Mesothelial cell of epicardium (in vitro differentiated cells): ENCODE results near the gene MLXIP. TPM values are rescaled to one million over a fixed set of nuclear protein-coding genes. Genes with fewer than 3 reads are reported as not detected.

Experiments used
- DNase-seq, 2 experiments: peaks; one replicate each; pipeline ENCODE4 v3.0.0; 2021; ENCODE audit warnings: low spot score in 2 of 2; ENCODE audit not compliant: unreplicated experiment in 2 of 2
- H3K27ac Mint-ChIP-seq: 2 replicates; pipeline ENCODE4 v1.8.0; 2021; ENCODE audit warnings: mixed read lengths
- H3K27me3 Mint-ChIP-seq: 2 replicates; pipeline ENCODE4 v1.8.0; 2021; ENCODE audit warnings: low read depth, mixed read lengths
- H3K36me3 Mint-ChIP-seq: 2 replicates; pipeline ENCODE4 v1.8.0; 2021; ENCODE audit warnings: mixed read lengths
- H3K4me1 Mint-ChIP-seq: 2 replicates; pipeline ENCODE4 v1.8.0; 2021; ENCODE audit warnings: mixed read lengths
- H3K4me3 Mint-ChIP-seq: 2 replicates; pipeline ENCODE4 v1.8.0; 2021; ENCODE audit warnings: mild to moderate bottlenecking, moderate library complexity, mixed read lengths
- H3K9me3 Mint-ChIP-seq: 2 replicates; pipeline ENCODE4 v1.8.0; 2021; ENCODE audit warnings: mixed read lengths
- total RNA-seq: library from RNA; stranded (reverse); gene quantifications from 3 replicates; pipeline ENCODE4 v1.2.1, GENCODE V29; 2021
- TF ChIP-seq, protein P1 (sequence below): fragments of 200-600 bp; sonication (generic); IDR thresholded peaks from one replicate; pipeline ENCODE4 v1.5.0; 2021; ENCODE audit warnings: antibody characterized with exemption; ENCODE audit not compliant: unreplicated experiment

The MLXIP gene
- total RNA-seq, 1 donor from 2014 or later, result 65.3 TPM

DNA sequence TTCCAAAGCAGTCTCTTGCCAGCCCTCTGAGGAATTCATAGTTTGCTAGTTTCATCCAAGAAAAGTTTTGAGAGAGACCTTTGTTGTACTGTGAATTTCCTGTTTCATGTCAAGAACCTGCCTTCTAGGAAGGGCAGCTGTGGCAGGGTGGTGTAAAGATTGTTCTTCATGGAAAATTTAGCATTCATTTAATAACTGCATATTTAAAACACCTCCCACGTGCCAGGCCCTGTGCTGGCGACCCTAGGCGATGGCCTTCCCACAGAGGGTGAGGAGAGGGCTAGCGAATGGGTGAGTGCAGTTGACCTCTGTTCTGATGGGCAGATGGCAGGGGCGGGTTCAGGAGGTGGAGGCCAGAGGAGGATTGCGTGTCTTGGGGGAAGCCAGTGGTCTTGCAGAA lies 43.2 kb downstream of the MLXIP start:
- Mint-ChIP-seq H3K36me3 (peaks cover 2% of the 10 kb centered on the region), H3K4me1 (peaks cover 2% of the 10 kb centered on the region), H3K4me3 (no peak overlapping the region), H3K27ac (peak overlapping the region; percentile 54), H3K27me3 (no peaks in the 10 kb centered on the region), H3K9me3 (no peaks in the 10 kb centered on the region)
- TF ChIP-seq, protein P1, sequence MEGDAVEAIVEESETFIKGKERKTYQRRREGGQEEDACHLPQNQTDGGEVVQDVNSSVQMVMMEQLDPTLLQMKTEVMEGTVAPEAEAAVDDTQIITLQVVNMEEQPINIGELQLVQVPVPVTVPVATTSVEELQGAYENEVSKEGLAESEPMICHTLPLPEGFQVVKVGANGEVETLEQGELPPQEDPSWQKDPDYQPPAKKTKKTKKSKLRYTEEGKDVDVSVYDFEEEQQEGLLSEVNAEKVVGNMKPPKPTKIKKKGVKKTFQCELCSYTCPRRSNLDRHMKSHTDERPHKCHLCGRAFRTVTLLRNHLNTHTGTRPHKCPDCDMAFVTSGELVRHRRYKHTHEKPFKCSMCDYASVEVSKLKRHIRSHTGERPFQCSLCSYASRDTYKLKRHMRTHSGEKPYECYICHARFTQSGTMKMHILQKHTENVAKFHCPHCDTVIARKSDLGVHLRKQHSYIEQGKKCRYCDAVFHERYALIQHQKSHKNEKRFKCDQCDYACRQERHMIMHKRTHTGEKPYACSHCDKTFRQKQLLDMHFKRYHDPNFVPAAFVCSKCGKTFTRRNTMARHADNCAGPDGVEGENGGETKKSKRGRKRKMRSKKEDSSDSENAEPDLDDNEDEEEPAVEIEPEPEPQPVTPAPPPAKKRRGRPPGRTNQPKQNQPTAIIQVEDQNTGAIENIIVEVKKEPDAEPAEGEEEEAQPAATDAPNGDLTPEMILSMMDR, result no peak
- no peak for DNase-seq

DNA sequence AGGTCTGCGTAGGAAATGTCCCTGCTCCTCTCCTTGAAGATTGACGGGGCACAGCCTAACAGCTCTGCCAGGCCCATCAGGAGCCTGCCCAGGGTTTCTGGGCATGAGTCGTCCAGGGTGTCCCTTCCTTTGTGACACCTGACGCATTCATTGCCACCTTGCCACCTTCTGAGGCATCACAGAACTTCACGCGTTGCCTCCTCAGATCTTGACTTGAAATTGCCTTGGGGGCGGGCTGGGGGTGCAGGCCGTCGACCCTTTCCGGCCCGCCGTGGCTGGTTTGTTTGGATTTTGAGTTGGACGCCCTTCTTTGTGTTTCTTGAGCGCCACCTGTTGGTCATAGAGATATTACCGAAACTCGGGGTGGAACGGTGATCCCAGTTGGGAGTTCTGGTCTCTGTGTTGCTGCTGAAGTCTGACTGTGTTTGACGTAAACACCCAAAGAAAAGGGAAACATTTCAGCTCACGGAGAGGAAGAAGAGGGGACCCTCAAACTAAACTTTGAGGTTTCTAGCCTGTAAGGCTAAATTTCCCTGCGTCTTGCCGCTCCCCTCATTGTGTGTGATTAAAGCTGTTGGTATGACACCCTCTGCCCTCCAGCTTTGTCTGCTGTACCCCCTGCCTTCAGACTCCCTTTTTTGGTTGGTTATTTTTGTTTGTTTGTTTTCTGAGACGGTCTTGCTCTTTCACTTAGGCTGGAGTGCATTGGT lies 44.6 kb downstream of the MLXIP start:
- no peaks in the 10 kb centered on the region for H3K9me3 Mint-ChIP-seq
- TF ChIP-seq, protein P1, result peak; percentile 84
- peak overlapping the region; percentile 38 for H3K4me3 Mint-ChIP-seq
- H3K27me3 Mint-ChIP-seq, result no peaks in the 10 kb centered on the region
- H3K27ac Mint-ChIP-seq, result peak overlapping the region; percentile 62
- peaks cover 2% of the 10 kb centered on the region for H3K4me1 Mint-ChIP-seq
- DNase-seq, result peak in 1 of 2 experiments; percentile 84
- H3K36me3 Mint-ChIP-seq, result peaks cover 3% of the 10 kb centered on the region

DNA sequence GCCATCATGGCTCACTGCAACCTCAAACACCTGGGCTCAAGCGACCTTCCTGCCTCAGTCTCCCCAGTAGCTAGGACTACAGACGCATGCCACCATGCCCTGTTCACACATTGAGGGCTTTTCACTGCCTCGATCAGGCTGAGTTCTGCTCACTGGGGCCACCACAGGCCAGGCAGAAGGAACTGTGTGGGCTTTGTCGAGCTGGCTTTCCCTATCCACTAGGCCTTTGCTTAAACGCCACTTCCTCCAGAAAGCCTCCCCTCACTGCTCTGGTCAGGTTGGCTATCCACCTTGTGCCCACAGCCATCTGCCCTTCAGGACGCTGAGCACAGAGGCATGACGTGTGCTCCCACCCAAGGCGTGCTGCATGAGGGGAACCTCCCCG lies 45.2 kb downstream of the MLXIP start:
- TF ChIP-seq, protein P1, result no peak
- peak overlapping the region; percentile 21 for H3K27ac Mint-ChIP-seq
- no peak overlapping the region for H3K4me3 Mint-ChIP-seq
- no peaks in the 10 kb centered on the region for H3K27me3 Mint-ChIP-seq
- no peak for DNase-seq
- no peaks in the 10 kb centered on the region for H3K9me3 Mint-ChIP-seq
- H3K36me3 Mint-ChIP-seq, result peaks cover 5% of the 10 kb centered on the region
- H3K4me1 Mint-ChIP-seq, result peaks cover 2% of the 10 kb centered on the region

DNA sequence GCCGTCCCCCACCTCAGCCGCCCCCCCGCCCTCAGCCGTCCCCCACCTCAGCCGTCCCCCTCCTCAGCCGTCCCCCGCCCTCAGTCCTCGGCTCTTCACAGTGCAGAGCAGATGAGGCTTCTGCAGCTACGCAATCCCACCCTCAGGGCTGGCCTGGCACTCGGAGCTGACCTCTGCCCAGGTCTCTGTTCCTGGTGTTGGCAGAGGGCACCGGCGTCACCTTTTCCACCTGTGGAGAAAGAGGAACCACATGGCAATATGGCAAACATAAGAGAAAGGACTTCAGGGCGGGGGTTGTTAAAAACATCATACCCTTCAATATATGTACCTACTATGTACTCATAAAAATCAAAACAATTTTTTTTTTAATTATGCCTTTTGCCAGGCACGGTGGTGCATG lies 45.8 kb downstream of the MLXIP start:
- DNase-seq, result no peak
- Mint-ChIP-seq H3K27ac (no peak overlapping the region), H3K9me3 (no peaks in the 10 kb centered on the region)

DNA sequence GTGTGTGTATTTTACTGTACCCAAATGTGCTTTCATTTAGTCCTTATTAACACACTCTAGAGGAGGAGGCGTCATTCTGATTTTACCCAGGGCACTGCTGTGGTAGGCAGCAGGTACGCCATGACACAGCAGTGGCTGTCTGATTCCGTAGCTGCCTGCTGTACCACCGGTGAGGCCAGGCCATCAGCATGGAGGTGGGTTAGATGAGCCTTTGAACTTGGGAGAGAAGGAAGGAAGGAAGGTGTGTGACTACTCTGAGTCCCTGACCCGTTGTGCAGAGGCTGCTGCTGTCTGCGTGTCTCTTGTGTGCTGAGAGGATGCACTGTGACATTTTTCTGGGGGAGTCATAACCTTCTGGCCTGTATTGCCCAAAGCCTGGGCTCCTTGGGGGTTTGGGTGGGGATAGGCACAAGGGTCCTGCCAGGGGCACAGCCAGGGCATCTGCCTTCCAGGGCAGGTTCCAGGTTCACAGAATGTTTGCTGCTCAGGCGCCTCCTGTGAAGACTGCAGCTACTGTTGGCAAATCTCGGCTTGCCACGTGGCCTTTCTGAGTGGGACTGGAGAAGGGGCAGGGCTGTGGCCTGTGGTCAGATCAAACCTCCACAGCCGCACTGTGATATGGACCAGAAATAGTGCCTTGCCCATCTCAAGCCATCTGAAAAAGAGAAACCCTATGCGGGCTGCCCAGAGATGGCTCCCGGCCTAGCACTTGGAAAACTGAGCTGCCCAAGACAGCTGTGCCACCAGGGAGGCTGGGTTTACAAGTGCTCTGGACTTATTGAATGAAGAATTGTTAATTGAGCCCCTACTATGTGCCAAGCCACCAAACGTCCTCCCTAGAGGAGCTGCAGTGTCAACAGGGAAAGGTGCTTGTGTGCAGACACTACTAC lies 47.1 kb downstream of the MLXIP start:
- H3K27ac Mint-ChIP-seq, result no peak overlapping the region

More for the DNA sequence above, 45.8 kb downstream of the MLXIP start:
- Mint-ChIP-seq H3K27me3 (no peaks in the 10 kb centered on the region), H3K36me3 (peaks cover 5% of the 10 kb centered on the region), H3K4me3 (no peak overlapping the region), H3K4me1 (peaks cover 2% of the 10 kb centered on the region)
- TF ChIP-seq, protein P1, result no peak

More for the DNA sequence above, 47.1 kb downstream of the MLXIP start:
- TF ChIP-seq, protein P1, result no peak
- no peak for DNase-seq
- H3K4me3 Mint-ChIP-seq, result no peak overlapping the region
- H3K27me3 Mint-ChIP-seq, result no peaks in the 10 kb centered on the region
- H3K9me3 Mint-ChIP-seq, result no peaks in the 10 kb centered on the region
- peaks cover 2% of the 10 kb centered on the region for H3K4me1 Mint-ChIP-seq
- peaks cover 5% of the 10 kb centered on the region for H3K36me3 Mint-ChIP-seq
